HCT116 (cell line): ENCODE measurements around the gene SCNN1B. TPM values are rescaled to one million over a fixed set of nuclear protein-coding genes. Genes with fewer than 3 reads are reported as not detected.
"Not testable (repeated sequence)": the region's sequence is repeated elsewhere in the genome, so short reads cannot be mapped to it uniquely, and the experiment has no call there.

ENCODE experiments used
- ATAC-seq: fragments of 200-7000 bp; cut with Tn5 transposase; 2 replicates; pipeline ENCODE4 v1.9.1; 2020; ENCODE audit warnings: mild to moderate bottlenecking, moderate library complexity
- BruUV-seq: library from RNA; stranded (reverse); fragments of 400-500 nt; replicated peaks from 2 replicates; lab custom pipeline; 2021; lab: Mats Ljungman, UMichigan
- CTCF ChIA-PET: fragments of 300-600 bp; sonication (Branson Sonifier 250); formaldehyde crosslinking; loops from one replicate; lab custom pipeline; 2021; ENCODE audit warnings: antibody characterized with exemption; lab: Charles Lee
- POLR2A ChIA-PET: fragments of 300-600, 350-600 bp; sonication (Branson Sonifier 250); formaldehyde crosslinking; loops from one replicate; lab custom pipeline; 2021; ENCODE audit warnings: antibody characterized with exemption; lab: Charles Lee
- RAD21 ChIA-PET, 2 experiments: fragments of 300-600 bp; sonication (Branson Sonifier 250); formaldehyde crosslinking; loops; one replicate each; lab custom pipeline; 2023; ENCODE audit warnings: low total read pairs in 2 of 2; ENCODE audit not compliant: uncharacterized antibody in 2 of 2, unreplicated experiment in 2 of 2, low non-redundant PET in 1 of 2; lab: Charles Lee
- DNase-seq: peaks from one replicate; pipeline ENCODE4 v3.0.0-alpha.2; 2010; ENCODE audit warnings: low read depth, low spot score
- H2AFZ ChIP-seq: fragments of 200-600 bp; shearing (Covaris generic), sonication (generic); 2 replicates; pipeline ENCODE4 v1.6.1; 2017; ENCODE audit warnings: low read depth, mixed run types, mixed read lengths, antibody characterized with exemption, low read length; ENCODE audit not compliant: poor library complexity, severe bottlenecking
- H3K27ac ChIP-seq: 2 replicates; pipeline ENCODE4 v1.5.1; 2012; ENCODE audit warnings: low read depth, low read length
- H3K27me3 ChIP-seq: fragments of 200-600 bp; sonication (generic); 2 replicates; pipeline ENCODE4 v1.6.1; 2016; ENCODE audit warnings: mixed run types, low read length, mixed read lengths; ENCODE audit not compliant: insufficient read depth
- H3K36me3 ChIP-seq, 2 experiments: fragments of 200-500 bp in 1 of 2; fragments of 200-600 bp in 1 of 2; sonication (Bioruptor generic) in 1 of 2; sonication (generic) in 1 of 2; 2 replicates each; pipeline versions ENCODE4 v1.5.1 to v1.6.1; 2014 to 2016; ENCODE audit warnings: low read length in 2 of 2, inconsistent platforms in 1 of 2, mixed read lengths in 1 of 2, mixed run types in 1 of 2; ENCODE audit not compliant: insufficient read depth in 2 of 2, control insufficient read depth in 1 of 2
- H3K4me1 ChIP-seq, 2 experiments: fragments of 200-600 bp in 1 of 2; sonication (generic) in 1 of 2; 2 replicates each; pipeline versions ENCODE4 v1.5.1 to v1.6.1; 2012 to 2017; ENCODE audit warnings: low read length in 2 of 2, inconsistent platforms in 1 of 2, mild to moderate bottlenecking in 1 of 2, mixed read lengths in 1 of 2, mixed run types in 1 of 2, moderate library complexity in 1 of 2; ENCODE audit not compliant: insufficient read depth in 2 of 2, control insufficient read depth in 1 of 2
- H3K4me2 ChIP-seq: fragments of 200-600 bp; sonication (generic); 2 replicates; pipeline ENCODE4 v1.6.1; 2017; ENCODE audit warnings: mixed run types, low read length, mixed read lengths
- H3K4me3 ChIP-seq, 2 experiments: fragments of 200-600 bp in 1 of 2; sonication (generic) in 1 of 2; replicated peaks in 1 of 2; 2 replicates each; pipeline ENCODE4 v1.5.1; 2011 to 2016; ENCODE audit warnings: low read length in 2 of 2, control low read depth in 1 of 2, low read depth in 1 of 2, mild to moderate bottlenecking in 1 of 2, mixed read lengths in 1 of 2, mixed run types in 1 of 2
- H3K79me2 ChIP-seq: fragments of 200-600 bp; sonication (generic); 2 replicates; pipeline ENCODE4 v1.6.1; 2017; ENCODE audit warnings: mild to moderate bottlenecking, mixed run types, low read length, moderate library complexity, mixed read lengths; ENCODE audit not compliant: insufficient read depth
- H3K9ac ChIP-seq: fragments of 200-600 bp; sonication (generic); 2 replicates; pipeline ENCODE4 v1.6.1; 2016; ENCODE audit warnings: low read length, mixed read lengths
- H3K9me2 ChIP-seq: fragments of 200-600 bp; sonication (generic), shearing (Covaris generic); 2 replicates; pipeline ENCODE4 v1.6.1; 2017; ENCODE audit warnings: mixed run types, mild to moderate bottlenecking, moderate library complexity; ENCODE audit not compliant: insufficient read depth
- H3K9me3 ChIP-seq, 2 experiments: fragments of 200-500 bp in 1 of 2; fragments of 200-600 bp in 1 of 2; sonication (Bioruptor generic) in 1 of 2; sonication (generic) in 1 of 2; 2 replicates each; pipeline ENCODE4 v1.6.1; 2014 to 2017; ENCODE audit warnings: low read length in 2 of 2, mixed read lengths in 2 of 2, inconsistent platforms in 1 of 2, low read depth in 1 of 2, mild to moderate bottlenecking in 1 of 2, mixed run types in 1 of 2, moderate library complexity in 1 of 2; ENCODE audit not compliant: control insufficient read depth in 1 of 2, insufficient read depth in 1 of 2
- H4K20me1 ChIP-seq: fragments of 200-600 bp; sonication (generic), shearing (Covaris generic); 2 replicates; pipeline ENCODE4 v1.6.1; 2017; ENCODE audit warnings: mixed run types, mild to moderate bottlenecking, moderate library complexity; ENCODE audit not compliant: insufficient read depth
- ATF3 ChIP-seq: IDR thresholded peaks from 2 replicates; pipeline ENCODE4 v1.6.1; 2012
- CBX3 ChIP-seq: IDR thresholded peaks from 2 replicates; pipeline ENCODE4 v1.6.1; 2012; ENCODE audit warnings: low read depth
- CEBPB ChIP-seq: IDR thresholded peaks from 2 replicates; pipeline ENCODE4 v1.6.1; 2012; ENCODE audit warnings: low read depth
- CTCF ChIP-seq, 3 experiments: fragments of 200-600 bp in 1 of 3; sonication (generic) in 1 of 3; IDR thresholded peaks in 2 of 3; conservative IDR thresholded peaks in 1 of 3; 2 replicates each; pipeline ENCODE4 v1.5.1; 2012 to 2017; ENCODE audit warnings: low read depth in 2 of 3, low read length in 2 of 3, antibody characterized with exemption in 1 of 3, borderline replicate concordance in 1 of 3, control low read depth in 1 of 3, mild to moderate bottlenecking in 1 of 3, mixed read lengths in 1 of 3, mixed run types in 1 of 3, moderate library complexity in 1 of 3; ENCODE audit not compliant: insufficient read depth in 1 of 3
- EGR1 ChIP-seq: IDR thresholded peaks from 2 replicates; pipeline ENCODE4 v1.6.1; 2012; ENCODE audit warnings: low read depth
- ELF1 ChIP-seq: IDR thresholded peaks from 2 replicates; pipeline ENCODE4 v1.6.1; 2012; ENCODE audit warnings: low read depth, borderline replicate concordance
- MAX ChIP-seq: IDR thresholded peaks from 2 replicates; pipeline ENCODE4 v1.6.1; 2012
- RAD21 ChIP-seq: IDR thresholded peaks from 2 replicates; pipeline ENCODE4 v1.6.1; 2012; ENCODE audit warnings: low read depth, mild to moderate bottlenecking
- SP1 ChIP-seq: IDR thresholded peaks from 2 replicates; pipeline ENCODE4 v1.6.1; 2012; ENCODE audit warnings: low read depth
- TCF7L2 ChIP-seq: IDR thresholded peaks from 2 replicates; pipeline ENCODE4 v1.7.0; 2011; ENCODE audit warnings: borderline replicate concordance, inconsistent platforms; ENCODE audit not compliant: insufficient read depth, insufficient read length; ENCODE audit errors: extremely low read depth
- YY1 ChIP-seq: IDR thresholded peaks from 2 replicates; pipeline ENCODE4 v1.6.1; 2011; ENCODE audit warnings: low read length, low read depth, moderate library complexity, mild to moderate bottlenecking; ENCODE audit not compliant: insufficient replicate concordance; ENCODE audit errors: extremely low read depth
- ZFX ChIP-seq: fragments of 450-650 bp; IDR thresholded peaks from 2 replicates; pipeline ENCODE4 v1.6.1; 2017
- ZNF274 ChIP-seq: fragments of 200-500 bp; sonication (Bioruptor generic); IDR thresholded peaks from 2 replicates; pipeline ENCODE4 v1.6.1; 2014; ENCODE audit warnings: mild to moderate bottlenecking, low read depth, low read length, inconsistent platforms
- intact Hi-C: fragments of 100-400 bp; cut with micrococcal nuclease; formaldehyde crosslinking; loops from 2 replicates; pipeline ENCODE4 v1.10.0; 2022
- total RNA-seq: library from RNA; stranded (reverse); gene quantifications from one replicate; pipeline ENCODE4 v1.2.1, GENCODE V29; 2021; ENCODE audit not compliant: unreplicated experiment
- TF ChIP-seq, protein P1 (sequence below): IDR thresholded peaks from 2 replicates; pipeline ENCODE4 v1.6.1; 2011; ENCODE audit warnings: mild to moderate bottlenecking, low read length, moderate library complexity; ENCODE audit not compliant: insufficient replicate concordance; ENCODE audit errors: extremely low read depth

The SCNN1B gene
- total RNA-seq, 1 experiment from 2014 or later = 0.37 TPM

DNA sequence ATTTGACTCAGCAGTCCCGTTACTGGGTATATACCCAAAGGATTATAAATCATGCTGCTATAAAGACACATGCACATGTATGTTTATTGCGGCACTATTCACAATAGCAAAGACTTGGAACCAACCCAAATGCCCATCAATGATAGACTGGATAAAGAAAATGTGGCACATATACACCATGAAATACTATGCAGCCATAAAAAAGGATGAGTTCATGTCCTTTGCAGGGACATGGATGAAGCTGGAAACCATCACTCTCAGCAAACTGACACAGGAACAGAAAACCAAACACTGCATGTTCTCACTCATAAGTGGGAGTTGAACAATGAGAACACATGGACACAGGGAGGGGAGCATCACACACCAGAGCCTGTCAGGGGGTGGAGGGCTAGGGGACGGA lies 2.3 kb upstream of the SCNN1B start:
- H2AFZ ChIP-seq, H3K9me2 ChIP-seq, H3K4me3 ChIP-seq, intact Hi-C loops, H3K27me3 ChIP-seq, H3K9ac ChIP-seq, RAD21 ChIA-PET, CTCF ChIA-PET, BruUV-seq, H3K9me3 ChIP-seq, H3K79me2 ChIP-seq, POLR2A ChIA-PET, H3K4me2 ChIP-seq, DNase-seq, H3K36me3 ChIP-seq, ATAC-seq, H3K27ac ChIP-seq, H3K4me1 ChIP-seq, H4K20me1 ChIP-seq: not testable (repeated sequence)

DNA sequence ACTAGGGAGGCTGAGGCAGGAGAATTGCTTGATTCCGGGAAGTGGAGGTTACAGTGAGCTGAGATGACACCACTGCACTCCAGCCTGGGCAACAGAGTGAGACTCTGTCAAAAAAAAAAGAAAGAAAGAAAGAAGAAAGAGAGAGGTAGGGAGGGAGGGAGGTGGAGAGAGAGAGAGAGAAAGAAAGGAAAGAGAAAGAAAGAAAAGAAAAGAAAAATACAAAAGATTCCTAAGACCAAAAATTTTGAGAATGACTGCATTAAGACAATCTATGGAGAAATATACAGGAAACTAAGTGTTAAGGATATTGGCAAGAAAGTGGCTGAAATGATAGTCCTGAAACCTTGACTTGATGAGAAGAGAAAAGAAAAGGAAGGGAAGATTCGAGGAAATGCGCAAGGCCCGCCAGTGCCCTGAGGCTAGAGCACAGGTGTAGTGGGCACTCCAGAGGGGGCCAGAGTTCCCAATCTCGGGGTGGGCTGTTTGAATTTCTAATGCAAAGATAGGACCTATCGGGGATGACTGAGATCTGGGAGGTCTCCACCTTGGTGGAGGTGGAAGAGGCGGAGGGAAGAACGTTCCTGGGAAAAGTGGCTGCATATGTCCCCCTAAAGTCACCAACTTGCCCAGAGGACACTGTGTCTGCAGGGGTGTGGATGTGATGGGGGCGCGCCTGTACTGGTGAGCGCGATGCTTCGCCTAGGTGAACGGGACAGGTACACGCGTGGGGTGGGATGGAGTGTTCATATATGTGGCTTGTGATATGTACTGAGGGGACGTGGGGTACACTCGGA lies 654 bp upstream of the SCNN1B start:
- peak overlapping the region; percentile 26 to 52; a peak in 3 of 4 replicates for H3K4me3 ChIP-seq
- BruUV-seq = no TSS peak

More for the DNA sequence above, 654 bp upstream of the SCNN1B start:
- Histone ChIP-seq H3K4me2 (peak overlapping the region; percentile 70), H3K4me1 (no peaks in the 10 kb centered on the region; a peak in 1 of 4 replicates), H3K9me2 (no peaks in the 10 kb centered on the region), H4K20me1 (no peaks in the 10 kb centered on the region), H3K27ac (no peak overlapping the region), H3K36me3 (no peaks in the 10 kb centered on the region), H3K79me2 (no peaks in the 10 kb centered on the region), H2AFZ (no peak overlapping the region), H3K9me3 (no peaks in the 10 kb centered on the region), H3K27me3 (peaks cover 10% of the 10 kb centered on the region; the same call in 1 of the 2 replicates), H3K9ac (no peak overlapping the region)
- no peak for DNase-seq
- ChIA-PET RAD21 (no interaction called here), POLR2A (interaction anchor here (0.6 kb wide), 1 partner anchor 9 kb away, joined by 8 read pairs; no protein-coding TSS in a partner anchor), CTCF (interaction anchor here (2.2 kb wide), 1 partner anchor 134 kb away, joined by 6 read pairs; no protein-coding TSS in a partner anchor)
- intact Hi-C loops = no loop called here
- no peak for ATAC-seq
- TF ChIP-seq EGR1 = no peak
- no peak for TF ChIP-seq MAX
- TF ChIP-seq CTCF (IDR thresholded peaks at IDR 0.05 in 2 of 3, conservative IDR thresholded peaks at IDR 0.05 in 1 of 3; ENCODE audit: borderline replicate concordance in 1 of 3, insufficient read depth in 1 of 3, low read depth in 2 of 3, low read length in 2 of 3) = no peak
- no peak for TF ChIP-seq YY1
- TF ChIP-seq RAD21 = no peak
- no peak for TF ChIP-seq CEBPB
- TF ChIP-seq CBX3 = no peak
- no peak for TF ChIP-seq ZNF274
- TF ChIP-seq, protein P1, sequence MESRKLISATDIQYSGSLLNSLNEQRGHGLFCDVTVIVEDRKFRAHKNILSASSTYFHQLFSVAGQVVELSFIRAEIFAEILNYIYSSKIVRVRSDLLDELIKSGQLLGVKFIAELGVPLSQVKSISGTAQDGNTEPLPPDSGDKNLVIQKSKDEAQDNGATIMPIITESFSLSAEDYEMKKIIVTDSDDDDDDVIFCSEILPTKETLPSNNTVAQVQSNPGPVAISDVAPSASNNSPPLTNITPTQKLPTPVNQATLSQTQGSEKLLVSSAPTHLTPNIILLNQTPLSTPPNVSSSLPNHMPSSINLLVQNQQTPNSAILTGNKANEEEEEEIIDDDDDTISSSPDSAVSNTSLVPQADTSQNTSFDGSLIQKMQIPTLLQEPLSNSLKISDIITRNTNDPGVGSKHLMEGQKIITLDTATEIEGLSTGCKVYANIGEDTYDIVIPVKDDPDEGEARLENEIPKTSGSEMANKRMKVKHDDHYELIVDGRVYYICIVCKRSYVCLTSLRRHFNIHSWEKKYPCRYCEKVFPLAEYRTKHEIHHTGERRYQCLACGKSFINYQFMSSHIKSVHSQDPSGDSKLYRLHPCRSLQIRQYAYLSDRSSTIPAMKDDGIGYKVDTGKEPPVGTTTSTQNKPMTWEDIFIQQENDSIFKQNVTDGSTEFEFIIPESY = no peak
- TF ChIP-seq ZFX = no peak
- TF ChIP-seq SP1 = no peak
- TF ChIP-seq ELF1 = no peak
- no peak for TF ChIP-seq TCF7L2
- TF ChIP-seq ATF3 = no peak
